ENCODE data around the gene ADAMTS12.

Gene ADAMTS12

DNA sequence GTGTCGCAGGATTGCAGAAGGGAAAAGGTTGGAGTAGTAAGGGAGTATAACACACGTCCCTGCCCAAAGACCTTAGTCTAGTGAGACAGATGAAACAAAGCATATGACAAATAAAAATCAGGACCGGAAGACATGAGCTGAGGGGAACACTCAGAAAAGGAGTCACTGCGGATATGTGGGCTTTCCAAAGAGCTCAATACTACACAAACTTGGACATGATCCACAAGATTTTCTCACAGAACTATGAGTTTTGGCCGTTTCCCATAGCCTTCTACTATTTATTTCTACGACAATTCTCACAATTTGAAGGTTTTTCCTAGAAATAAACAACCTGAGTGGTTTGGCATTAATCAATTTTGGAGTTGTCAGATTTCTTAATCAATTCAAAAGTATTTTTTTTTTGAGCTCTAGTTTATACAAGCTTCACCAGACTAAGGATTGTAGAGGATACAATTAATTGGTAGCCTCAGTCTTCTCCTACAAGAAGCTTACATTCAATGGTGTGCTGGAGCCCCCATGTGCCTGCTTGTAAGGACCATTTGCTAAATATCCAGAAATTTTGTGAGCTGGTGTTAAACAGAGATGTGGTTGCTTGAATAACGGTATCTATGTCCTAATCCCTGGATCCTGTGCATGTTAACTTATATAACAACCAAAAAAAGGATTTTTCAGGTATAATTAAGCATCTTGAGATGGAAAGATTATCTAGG lies 91.4 kb downstream of the ADAMTS12 start:
- DNase-seq (ENCODE audit: low spot score): no peak

DNA sequence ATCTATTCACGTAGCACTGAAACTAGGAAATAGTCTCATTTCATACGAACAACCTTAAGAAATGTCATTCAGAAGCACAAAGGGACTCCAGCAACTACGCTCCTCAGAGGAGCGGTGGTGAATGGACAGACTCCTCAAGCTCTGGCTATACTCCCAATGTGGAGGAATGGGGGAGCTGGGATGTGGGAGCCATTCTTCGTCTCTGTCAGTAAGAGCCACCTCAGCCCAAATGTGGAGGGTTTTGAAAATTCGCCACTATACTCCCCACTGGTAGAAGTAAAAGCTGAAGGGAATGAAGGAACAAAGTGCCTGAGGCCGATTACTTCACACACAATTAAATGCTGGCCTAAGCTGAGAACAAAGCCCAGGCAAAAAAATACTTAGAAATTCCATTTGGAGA lies 96.3 kb downstream of the ADAMTS12 start:
- DNase-seq (ENCODE audit: low spot score): no peak

DNA sequence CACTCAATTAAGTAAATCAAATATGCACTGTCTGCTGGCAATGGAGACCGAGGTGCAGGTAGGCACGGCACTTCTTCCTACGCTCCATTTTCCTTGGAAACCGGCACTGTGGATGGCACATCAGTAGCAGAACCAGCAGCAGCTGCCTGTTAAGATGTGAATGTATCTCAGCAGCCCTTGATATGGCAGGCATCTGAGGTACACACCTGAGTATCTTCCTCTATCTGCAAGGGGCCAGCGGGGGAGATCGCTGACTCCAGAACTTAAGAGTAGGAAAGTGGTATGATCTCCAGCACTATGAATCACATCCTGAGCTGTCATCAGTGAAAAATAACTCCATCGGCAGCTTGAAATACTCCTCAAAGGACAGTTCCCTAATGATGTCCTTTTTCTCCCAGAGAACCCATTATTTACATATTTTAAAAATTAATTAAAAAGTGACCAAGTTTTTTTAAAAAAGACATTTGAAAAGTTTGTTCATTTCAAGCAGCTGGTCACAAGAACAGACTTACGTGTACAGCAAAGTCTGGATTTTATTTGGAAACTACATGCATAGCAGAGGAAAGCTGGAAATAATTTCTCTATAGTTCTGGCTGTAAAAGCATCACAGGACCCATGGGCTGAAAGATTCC lies 97.1 kb downstream of the ADAMTS12 start:
- no peak for DNase-seq (ENCODE audit: low spot score)

DNA sequence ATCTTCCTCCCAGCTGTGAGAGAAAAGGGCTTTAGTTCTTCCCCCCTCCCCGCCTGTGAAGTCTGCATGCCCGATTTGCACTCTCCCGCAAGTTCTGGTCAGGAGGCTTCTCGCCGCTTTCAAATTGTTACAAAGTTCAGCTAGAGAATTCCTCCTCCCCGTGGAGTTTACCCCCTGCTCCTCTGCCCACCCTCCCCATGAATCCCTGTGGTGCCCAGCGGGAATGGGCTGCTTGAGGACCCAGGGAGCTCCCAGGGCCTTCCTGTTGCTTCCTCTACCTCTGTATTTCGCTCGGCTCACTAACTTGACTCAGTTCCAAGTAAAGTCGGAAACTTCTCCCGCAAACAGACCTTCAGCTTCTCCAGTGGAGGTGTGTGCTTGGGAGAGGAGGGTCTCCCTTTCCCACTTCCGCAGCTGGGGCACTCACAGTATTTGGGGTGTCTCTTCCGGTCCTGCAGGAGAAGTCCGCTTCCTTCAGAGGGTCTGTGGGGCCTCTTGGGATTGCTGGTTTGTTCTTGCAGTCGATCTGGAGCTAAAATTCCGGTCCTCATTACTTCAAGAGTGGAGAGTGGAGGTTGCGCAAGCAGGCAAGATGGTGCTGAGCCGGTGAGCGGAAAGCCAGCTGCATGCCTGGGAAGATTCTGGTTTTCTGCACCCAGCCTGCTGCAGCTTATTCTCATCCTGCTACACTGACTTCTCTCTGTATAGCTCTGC lies 97.8 kb downstream of the ADAMTS12 start:
- no peak for DNase-seq (ENCODE audit: low spot score)

DNA sequence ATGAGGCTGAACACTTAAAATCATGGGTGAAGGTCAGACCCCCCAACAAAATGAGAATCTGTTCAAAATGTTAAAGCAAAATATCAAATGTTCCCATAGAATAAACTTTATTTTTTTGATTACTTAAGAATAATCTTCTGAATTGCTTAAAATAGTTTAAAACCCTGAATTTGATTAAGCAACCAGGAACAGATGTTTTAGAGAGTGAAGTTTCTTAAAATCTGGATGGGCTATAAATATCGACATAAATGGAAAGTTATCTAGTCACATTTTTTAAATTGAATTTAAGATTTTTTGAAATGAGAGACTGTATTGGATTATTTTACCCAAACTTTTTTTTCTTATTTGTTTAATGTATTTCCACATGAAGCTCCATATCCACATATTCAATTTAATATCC lies 98.5 kb downstream of the ADAMTS12 start:
- DNase-seq (ENCODE audit: low spot score): no peak

DNA sequence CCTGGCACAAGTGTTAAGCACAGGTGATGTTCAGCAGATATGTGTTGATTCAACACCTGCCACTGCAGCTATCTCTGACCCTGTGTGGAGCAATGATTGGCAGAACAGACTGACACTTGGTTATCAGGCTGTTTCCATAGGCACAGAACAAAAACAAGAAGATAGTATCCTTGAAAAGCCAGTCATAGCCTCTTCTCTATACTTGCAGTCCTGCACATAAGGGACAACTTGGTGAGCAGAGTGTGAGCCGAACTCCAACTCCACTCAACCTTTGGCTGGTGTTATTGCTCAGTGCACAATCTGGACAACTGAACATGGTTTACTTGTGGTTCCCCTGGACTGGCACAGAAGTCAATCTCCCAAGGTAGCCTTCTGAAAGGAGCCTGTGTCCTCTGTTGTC lies 99.2 kb downstream of the ADAMTS12 start:
- DNase-seq (ENCODE audit: low spot score): no peak

DNA sequence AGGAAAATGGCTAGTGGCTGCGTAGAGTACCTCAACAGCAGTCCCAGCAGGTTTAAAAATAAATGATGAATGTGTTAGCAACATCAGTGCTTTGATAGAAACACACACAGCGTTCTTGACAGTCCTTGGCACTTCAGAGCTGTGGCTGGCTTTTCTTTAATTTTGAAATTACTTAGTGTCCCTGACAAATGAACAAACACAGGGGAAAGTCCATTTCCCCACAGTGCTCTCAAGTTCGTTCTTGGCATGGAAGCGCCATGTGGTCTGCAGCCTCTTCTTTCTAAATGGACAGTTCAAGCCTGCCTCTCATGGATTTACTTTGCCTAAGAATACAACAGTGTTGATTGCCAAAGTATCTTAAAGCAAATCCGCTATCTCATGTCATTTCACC lies 102.2 kb downstream of the ADAMTS12 start:
- no peak for DNase-seq (ENCODE audit: low spot score)

DNA sequence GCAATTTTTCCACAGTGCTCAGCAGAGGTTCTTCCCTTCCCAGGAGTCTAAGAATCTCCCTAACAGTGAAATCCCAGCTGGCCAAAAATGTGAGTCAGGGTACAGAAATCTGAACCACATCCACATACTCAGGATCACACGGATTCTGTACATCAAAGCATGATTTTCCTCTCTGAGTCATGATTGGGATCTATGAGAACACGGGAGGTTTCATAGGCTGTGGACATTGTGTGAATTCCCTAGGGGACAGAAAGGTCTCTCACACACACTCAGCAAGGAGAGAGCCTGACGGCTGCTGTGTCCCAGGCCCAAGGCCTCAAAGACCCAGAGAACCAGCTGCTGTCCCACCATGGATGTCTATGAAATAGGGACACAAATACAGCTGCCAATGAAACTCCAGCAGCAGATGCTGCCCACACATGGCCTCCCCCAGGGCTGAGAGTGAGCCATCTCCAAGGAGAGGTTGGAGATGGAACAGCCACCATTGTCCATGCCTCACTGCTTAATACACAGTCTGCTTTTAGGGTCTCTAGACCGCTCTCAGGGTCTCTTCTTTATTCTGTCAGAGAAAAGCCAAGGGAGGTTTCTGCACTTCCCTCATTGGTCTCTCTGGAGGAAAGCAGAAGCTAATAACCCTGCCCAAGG lies 102.7 kb downstream of the ADAMTS12 start:
- no peak for DNase-seq (ENCODE audit: low spot score)

DNA sequence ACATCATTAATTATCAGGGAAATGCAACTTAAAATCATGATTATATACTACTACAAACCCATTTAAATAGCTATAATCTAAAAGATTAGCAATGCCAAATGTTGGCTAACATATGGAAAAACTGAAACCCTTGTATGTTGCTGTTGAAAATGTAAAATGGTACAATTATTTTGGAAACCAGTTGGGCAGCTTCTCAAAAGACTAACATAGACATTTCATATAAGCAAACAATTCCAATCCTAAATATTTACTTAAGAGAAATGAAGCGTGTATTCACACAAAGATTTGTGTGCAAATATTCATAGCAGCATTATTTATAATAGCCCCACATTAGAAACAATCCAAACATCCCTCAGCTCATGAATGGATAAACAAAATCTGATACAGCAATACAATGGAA lies 106.2 kb downstream of the ADAMTS12 start:
- DNase-seq (ENCODE audit: low spot score): no peak

DNA sequence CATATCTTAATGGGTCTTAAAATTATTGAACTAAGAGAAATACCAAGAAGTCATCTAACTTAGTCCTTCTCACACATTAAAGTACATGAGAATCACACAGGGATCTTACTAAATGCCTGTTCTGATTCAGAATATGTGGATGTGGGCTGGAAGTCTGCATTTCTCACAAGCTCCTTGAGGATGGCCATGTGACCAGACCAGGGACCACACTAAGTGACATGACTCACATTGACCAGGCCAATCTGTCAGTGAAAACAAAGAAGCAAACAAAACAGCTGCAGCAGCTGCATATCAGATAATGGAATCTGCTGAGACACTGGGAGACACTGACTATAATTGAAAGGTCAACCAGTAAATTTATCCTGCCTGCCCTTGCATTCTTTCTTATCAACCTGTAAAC lies 110.5 kb downstream of the ADAMTS12 start:
- DNase-seq (ENCODE audit: low spot score): no peak

DNA sequence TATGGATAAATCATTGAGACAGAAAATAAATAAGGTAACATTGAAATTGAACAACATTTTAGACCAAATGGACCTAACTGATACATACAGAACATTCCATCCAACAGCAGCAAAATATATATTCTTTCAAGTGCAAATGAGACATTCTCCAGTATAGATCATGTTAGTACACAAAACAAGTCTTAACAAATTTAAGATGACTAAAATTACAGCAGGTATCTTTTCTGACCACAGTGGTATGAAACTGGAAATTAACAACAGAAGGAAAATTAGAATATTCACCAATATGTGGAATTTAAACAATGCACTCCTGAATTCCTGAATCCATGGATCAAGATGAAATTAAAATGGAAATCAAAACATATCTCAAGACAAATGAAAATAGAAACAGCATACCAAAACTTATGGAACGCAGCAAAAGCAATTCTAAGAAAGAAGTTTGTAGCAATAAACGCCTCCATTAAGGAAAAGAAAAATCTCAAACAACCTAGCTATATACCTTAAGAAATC lies 115.6 kb downstream of the ADAMTS12 start:
- no peak for DNase-seq (ENCODE audit: low spot score)

DNA sequence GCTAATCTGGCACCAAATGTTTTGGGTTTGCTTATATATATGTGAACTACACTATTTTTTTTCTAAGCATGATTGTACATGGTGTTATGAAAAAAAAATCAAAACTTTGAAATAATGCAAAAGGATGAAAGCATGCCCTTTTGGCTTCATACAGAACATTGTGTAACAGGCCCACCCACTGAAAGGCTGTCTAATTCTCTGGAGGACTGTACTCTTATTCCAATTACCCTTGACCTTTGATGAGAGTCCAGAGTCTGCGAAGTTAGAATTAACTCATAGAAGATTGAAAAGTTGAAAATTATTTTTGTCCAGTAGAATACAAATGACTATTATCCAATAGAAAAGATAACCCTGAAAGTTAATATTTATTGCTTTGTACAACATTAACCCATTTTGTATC lies 117.4 kb downstream of the ADAMTS12 start:
- no peak for DNase-seq (ENCODE audit: low spot score)

DNA sequence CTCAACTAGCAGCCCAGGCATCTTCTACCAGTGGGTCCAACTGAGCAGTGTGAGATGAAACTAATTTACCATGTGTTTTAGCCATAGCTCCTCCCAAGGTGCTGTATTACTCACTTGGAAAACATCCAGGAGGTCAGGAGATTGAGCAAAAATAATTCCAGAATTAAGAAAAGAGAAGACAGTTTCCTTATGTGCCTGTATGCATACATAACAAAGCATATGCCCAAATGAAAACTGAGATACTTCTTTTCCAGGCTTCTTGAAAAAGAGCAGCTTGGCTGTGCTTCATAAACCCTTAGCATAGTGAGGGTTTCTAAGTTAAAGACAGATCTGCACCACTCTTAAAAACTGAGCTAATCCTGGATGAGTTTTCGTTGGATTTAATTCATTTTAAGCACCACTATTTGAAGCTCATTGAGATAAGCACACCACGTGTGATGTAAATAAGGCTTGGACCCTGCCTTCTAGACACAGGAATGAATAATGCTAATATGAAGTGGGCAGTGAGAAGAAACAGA lies 119.4 kb downstream of the ADAMTS12 start:
- no peak for DNase-seq (ENCODE audit: low spot score)

DNA sequence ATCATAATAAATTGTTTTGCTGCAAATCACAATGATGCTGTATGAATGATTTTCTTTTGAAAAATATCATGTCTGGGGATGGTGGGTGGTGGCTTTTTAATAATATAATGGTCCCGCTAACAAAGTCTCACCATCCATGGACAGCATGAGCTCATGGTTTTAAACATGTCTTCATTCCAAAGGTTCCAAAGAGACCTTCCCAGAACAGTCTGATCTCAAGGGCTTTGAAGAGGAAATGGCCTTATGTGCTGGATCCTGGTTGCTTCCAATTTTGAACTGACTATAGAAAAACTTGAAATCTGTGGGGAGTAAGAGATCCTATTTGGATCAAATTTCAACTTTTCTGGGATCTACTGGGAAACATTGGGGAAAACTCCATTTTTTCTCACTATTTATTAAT lies 121.8 kb downstream of the ADAMTS12 start:
- DNase-seq (ENCODE audit: low spot score): no peak

DNA sequence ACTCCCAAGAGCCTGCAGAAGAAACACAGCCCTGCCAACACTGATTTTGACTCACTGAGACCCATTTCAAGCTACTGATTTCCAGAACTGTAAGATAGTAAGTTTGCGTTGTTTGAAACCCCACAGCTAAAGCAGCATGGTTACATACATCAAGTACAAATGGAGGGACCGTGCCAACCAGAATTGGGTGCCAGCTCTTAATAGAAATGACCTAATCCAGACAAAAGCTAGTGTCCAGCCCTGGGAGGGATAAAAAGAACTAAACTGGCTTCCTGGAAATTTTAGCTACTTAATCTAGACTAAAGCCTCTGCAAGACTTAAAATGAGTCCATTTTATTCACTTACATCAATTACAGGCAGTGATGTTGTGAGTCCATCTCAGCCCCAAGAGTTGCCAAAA lies 122.6 kb downstream of the ADAMTS12 start:
- DNase-seq (ENCODE audit: low spot score): no peak

DNA sequence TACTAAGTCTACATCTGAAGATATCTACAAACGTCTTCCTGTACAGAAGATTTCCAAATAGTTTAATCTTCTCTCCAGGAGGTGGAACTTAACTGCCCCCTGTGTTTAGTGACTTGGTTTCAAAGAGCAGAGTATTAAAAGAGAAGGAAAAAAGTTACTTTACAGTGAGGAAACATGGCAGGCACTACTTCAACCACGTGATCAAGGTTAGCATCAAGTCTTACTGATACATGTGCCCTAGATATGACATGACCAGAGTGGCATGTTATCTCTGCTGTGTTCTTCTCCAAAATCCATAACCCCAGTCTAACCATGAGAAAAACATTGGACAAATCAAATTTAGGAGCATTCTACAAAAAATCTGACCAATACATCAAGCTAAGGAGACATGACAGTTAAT lies 125.8 kb downstream of the ADAMTS12 start:
- DNase-seq (ENCODE audit: low spot score): no peak

DNA sequence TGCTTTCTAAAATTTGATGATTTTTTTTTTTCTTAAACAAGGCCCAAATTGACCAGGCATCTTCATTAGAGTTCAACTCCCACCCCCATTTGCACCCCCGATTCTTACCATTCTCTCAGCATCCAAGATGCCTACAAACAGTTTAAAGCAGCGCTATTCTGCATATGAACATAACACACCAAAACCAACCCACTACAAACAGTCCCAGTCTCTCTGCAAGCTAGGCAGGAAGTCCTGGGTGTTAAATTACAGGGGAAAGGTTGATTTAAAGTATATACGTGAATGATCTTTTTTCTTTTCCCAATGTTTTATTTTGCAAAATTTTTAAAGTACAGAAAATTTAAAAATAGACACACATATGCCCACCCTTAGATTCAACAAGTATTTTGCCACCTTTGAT lies 127.0 kb downstream of the ADAMTS12 start:
- no peak for DNase-seq (ENCODE audit: low spot score)

DNA sequence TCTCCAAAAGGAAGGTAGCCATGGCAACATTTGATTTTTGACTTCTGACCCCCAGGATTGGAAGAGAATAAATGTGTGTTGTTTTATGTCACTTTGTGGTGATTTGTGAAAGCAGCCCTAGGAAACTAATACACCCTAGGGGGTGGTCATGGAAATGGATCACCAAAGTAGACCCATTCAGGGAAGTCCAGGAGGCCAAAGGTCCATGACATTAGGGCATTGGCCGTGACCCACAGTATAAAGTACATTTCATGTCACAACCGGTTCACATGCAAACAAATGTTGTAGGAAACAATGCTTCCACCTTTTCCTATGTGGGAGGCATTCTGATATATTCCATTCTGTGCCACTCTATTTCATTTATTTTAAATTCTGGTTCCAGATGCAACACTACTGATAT lies 128.4 kb downstream of the ADAMTS12 start:
- no peak for DNase-seq (ENCODE audit: low spot score)

DNA sequence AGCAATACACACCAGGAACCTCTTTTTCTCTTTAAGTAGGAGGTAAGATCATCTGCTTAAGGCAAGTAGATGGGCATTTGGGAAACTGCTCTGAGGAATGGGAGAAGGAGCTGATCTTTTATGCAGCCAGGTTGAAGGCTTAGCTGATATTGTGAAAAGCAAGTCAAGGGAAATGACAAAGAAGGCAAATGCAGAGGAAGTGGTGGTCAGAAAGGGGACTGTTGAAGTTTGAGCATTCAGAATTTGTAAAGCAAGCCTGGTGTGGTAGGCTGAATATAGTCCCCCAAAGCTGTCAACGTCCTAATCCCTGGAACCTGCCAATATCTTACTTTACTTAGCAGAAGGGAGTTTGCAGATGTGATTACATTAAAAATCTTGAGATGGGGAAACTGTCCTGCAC lies 128.9 kb downstream of the ADAMTS12 start:
- DNase-seq (ENCODE audit: low spot score): no peak

DNA sequence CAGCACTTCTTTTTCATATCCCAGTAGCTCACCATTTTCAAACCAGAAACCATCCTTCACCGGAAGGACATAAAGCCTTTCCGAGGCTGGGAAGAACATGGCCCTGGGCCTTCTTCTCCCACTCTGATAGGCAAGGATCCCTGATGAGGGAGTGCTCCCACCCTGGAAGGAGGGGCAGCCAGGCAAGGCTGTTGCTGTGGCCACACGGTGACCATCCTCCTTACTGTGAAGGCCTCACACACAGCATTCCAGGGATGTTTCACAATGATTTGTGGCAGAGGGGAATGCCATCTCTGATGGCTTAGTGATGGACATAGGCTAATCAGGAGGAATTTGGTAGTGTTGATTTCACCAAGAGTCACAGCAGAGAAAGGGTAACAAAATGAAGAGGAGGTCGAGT lies 130.7 kb downstream of the ADAMTS12 start:
- DNase-seq (ENCODE audit: low spot score): no peak

DNA sequence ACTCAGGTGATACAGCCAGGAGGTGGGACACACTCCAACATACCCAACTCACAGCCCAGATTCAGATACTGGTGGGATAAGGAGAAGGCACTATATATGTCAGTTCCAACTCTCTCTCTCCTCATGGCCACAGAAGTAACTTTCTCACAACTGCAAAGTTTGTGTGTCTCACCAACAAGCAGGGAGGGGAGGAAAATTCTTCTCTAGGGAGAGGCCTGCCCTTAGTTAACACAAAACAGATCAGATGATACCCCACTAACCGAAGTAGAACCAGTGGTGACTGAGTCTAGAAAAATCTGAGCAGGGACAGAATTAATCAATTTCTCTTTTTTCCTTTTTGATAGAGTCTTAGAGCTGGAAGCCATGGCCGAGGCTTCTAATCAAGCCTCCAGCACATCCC lies 133.1 kb downstream of the ADAMTS12 start:
- no peak for DNase-seq (ENCODE audit: low spot score)

DNA sequence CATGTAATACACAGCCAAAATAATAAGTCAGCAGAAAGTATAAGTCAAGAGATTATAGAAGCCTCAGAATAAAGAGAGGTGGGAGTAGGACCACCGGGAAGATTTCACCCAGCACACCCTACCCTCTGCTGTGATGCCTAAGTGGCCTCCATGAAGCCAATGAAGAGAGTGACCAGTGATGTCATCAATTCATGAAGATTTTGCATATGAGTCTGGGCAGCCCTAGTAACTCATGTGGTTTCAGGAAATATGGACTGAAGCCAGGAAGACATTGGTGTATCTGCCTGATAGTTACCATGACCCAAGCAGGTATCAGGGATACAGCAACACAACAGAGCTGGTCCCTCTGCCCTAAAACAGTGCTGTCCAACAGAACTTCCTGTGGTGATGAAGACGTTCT lies 135.3 kb downstream of the ADAMTS12 start:
- DNase-seq (ENCODE audit: low spot score): no peak

DNA sequence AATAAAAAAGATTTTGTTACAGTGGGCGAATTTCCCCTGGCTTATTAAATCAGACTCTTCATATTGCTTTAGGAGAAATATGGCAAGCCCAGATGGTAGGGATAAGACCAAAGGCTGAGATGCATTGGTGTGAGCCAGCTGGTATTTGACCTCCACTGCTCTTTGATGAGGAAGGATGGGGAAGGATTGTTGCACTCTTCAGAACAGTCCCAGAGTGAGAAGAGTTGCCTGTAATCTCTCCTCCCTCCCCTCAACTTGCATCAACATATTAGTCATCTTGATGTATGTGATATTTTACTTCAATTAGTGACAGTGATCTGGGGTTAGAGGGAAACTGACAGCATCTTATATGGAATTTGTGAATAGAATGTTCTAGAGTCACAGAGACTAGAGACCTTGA lies 136.6 kb downstream of the ADAMTS12 start:
- no peak for DNase-seq (ENCODE audit: low spot score)
